Measurements from ENCODE around the gene ZMAT3.

- TF ChIP-seq, protein P1, sequence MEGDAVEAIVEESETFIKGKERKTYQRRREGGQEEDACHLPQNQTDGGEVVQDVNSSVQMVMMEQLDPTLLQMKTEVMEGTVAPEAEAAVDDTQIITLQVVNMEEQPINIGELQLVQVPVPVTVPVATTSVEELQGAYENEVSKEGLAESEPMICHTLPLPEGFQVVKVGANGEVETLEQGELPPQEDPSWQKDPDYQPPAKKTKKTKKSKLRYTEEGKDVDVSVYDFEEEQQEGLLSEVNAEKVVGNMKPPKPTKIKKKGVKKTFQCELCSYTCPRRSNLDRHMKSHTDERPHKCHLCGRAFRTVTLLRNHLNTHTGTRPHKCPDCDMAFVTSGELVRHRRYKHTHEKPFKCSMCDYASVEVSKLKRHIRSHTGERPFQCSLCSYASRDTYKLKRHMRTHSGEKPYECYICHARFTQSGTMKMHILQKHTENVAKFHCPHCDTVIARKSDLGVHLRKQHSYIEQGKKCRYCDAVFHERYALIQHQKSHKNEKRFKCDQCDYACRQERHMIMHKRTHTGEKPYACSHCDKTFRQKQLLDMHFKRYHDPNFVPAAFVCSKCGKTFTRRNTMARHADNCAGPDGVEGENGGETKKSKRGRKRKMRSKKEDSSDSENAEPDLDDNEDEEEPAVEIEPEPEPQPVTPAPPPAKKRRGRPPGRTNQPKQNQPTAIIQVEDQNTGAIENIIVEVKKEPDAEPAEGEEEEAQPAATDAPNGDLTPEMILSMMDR (IDR thresholded peaks at IDR 0.05): no peak
- TF ChIP-seq EZH2 (IDR thresholded peaks at IDR 0.05) (no peak), EZH2phosphoT487 (IDR thresholded peaks at IDR 0.05) (no peak)
Measured at GRCh38 chr3:178975320-178975719, 96.3 kb downstream of the ZMAT3 start.

All from neural progenitor cell (in vitro differentiated cells).